NCI-H2196 treated with DMSO at 0.1 percent for 48 hours (cell line): ENCODE results near the gene NPM1.
"Not testable (repeated sequence)": the region's sequence is repeated elsewhere in the genome, so short reads cannot be mapped to it uniquely, and the experiment has no call there.

Source experiments
- DNase-seq: peaks from one replicate; lab custom pipeline; 2025; ENCODE audit not compliant: unreplicated experiment; lab: John Stamatoyannopoulos, UW

The NPM1 gene

GRCh38 chr5:171387345-171387969, at the start of gene NPM1:
Gene NPM1, plus strand, starts transcription at chr5:171387849. Its CDS starts 100 bp downstream, at chr5:171387949.
- DNase-seq: peak; percentile 98

- no peak for DNase-seq
These were observed 47.6 kb upstream of the NPM1 start for GRCh38 chr5:171340042-171340441.

- no peak for DNase-seq
These were observed 47.2 kb upstream of the NPM1 start for GRCh38 chr5:171340491-171340890.

GRCh38 chr5:171342362-171343111, 45.1 kb upstream of the NPM1 start:
- peak; percentile 50 for DNase-seq

- DNase-seq: no peak
These were observed 42.6 kb upstream of the NPM1 start for GRCh38 chr5:171344936-171345608.

- no peak for DNase-seq
These were observed 36.0 kb upstream of the NPM1 start for GRCh38 chr5:171351536-171352073.

- no peak for DNase-seq
These were observed 32.3 kb upstream of the NPM1 start for GRCh38 chr5:171355302-171355724.

- DNase-seq: no peak
These were observed 29.8 kb upstream of the NPM1 start for GRCh38 chr5:171357843-171358242.

- DNase-seq: not testable (repeated sequence)
These were observed 26.5 kb upstream of the NPM1 start for GRCh38 chr5:171361151-171361550.

- DNase-seq: not testable (repeated sequence)
These were observed 24.4 kb upstream of the NPM1 start for GRCh38 chr5:171363249-171363648.

GRCh38 chr5:171363846-171364245, 23.8 kb upstream of the NPM1 start:
- no peak for DNase-seq

- no peak for DNase-seq
These were observed 22.3 kb upstream of the NPM1 start for GRCh38 chr5:171365351-171365750.

- DNase-seq: no peak
These were observed 21.0 kb upstream of the NPM1 start for GRCh38 chr5:171366645-171367044.

GRCh38 chr5:171367424-171368370, 20.0 kb upstream of the NPM1 start:
- DNase-seq: no peak

GRCh38 chr5:171369056-171369455, 18.6 kb upstream of the NPM1 start:
- DNase-seq: no peak

GRCh38 chr5:171369898-171370297, 17.8 kb upstream of the NPM1 start:
- DNase-seq: no peak

GRCh38 chr5:171370881-171371280, 16.8 kb upstream of the NPM1 start:
- not testable (repeated sequence) for DNase-seq

- DNase-seq: no peak
These were observed 16.3 kb upstream of the NPM1 start for GRCh38 chr5:171371326-171371725.

- no peak for DNase-seq
These were observed 7.7 kb upstream of the NPM1 start for GRCh38 chr5:171379961-171380360.

GRCh38 chr5:171384416-171384815, 3.2 kb upstream of the NPM1 start:
- not testable (repeated sequence) for DNase-seq

- not testable (repeated sequence) for DNase-seq
These were observed 2.6 kb upstream of the NPM1 start for GRCh38 chr5:171384999-171385398.
